Uterine smooth muscle cell (primary cell): ENCODE measurements around the gene UBP1. TPM values are rescaled to one million over a fixed set of nuclear protein-coding genes. Genes with fewer than 3 reads are reported as not detected.

Experiments
- total RNA-seq: library from RNA; depleted of rRNA; stranded (reverse); fragments of >200 nt; gene quantifications from 2 replicates; pipeline ENCODE4 v1.2.3, GENCODE V29; 2014

UBP1 gene
- 60.6 and 61.0 TPM in 2 replicates for total RNA-seq

GRCh38 chr3:33440328-33441224, at the start of gene UBP1:
Gene UBP1 (minus strand): TSS chr3:33440405. CDS start chr3:33439848, 557 bp downstream.

Other genes starting within 250 kb of the UBP1 start
- gene SUSD5, start 221.6 kb downstream of the UBP1 start, total RNA-seq: 2.3 and 4.1 TPM in 2 replicates
- 19.4 and 29.0 TPM in 2 replicates for gene FBXL2, start 163.0 kb downstream of the UBP1 start, total RNA-seq